Hematopoietic multipotent progenitor cell treated with erythropoietin and hydrocortisone succinate and interleukin-3 and kit ligand, for 15 days (in vitro differentiated cells): ENCODE measurements around the gene PLPP6.
A peak's percentile ranks its signal among the peaks of the same experiment; 100 is the strongest.

Source experiments
- DNase-seq: peaks from one replicate; pipeline ENCODE4 v3.0.0-alpha.2; 2015; ENCODE audit warnings: low spot score

PLPP6 gene

GRCh38 chr9:4700091-4700490, 38.0 kb downstream of the PLPP6 start:
- peak; percentile 54 for DNase-seq

GRCh38 chr9:4700932-4701331, 38.8 kb downstream of the PLPP6 start:
- DNase-seq: no peak

GRCh38 chr9:4701526-4701925, 39.4 kb downstream of the PLPP6 start:
- no peak for DNase-seq

DNA sequence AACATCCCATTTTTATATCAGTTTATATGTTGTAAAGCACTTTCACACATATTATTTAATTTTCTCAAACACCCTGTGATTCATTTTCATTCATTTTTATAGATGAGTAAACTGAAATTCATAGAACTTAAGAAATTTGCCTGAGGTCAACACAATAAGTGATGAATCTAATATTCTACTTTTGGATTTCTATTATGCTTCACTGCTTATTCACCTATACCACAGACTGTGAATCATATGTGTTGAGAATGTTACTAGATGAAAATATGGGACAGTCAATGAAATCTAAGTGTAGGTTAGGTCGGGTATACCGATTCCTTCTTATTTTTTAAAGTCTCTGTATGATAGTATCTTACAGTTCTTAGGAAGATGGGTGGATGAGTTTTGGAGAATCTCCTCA, 42.0 kb downstream of the PLPP6 start:
- no peak for DNase-seq

DNA sequence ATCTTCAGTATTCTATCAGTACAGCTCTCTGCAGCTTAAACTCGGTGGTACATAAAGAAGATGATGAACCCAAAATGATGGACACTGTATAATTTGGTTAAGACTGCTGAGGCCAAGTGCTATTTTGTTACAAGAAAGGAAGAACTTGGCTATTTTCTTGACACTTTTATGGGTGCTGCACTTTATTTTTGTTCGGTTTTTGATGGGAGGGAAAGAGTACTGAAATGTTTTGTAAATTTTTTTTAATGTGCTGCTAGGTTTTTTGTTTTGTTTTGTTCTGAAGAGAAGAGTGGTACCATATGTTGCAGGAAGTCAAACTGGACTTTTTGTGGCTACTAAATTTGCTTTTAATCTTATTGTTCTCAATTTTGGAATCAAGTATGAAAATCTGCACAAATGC, 43.9 kb downstream of the PLPP6 start:
- no peak for DNase-seq

- DNase-seq: no peak
Observed at GRCh38 chr9:4706971-4707622, 45.0 kb downstream of the PLPP6 start.

DNA sequence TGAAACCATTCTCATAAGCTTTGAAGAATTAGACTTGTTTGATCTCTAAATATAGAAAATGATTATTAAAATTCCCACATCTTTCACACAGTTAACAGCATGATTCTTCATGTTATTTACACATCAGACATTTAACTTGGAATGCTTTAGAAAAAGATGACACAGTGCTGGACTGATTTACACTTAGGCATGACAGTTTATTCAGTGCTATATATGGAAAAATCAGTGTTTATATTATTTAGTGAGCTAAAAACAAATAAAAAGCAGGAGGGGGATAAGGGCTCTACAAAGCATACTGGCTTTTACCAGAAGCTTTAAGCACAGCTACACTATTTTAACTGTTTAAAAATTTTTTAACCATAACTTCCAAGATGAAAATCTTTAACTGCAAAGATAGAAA, 47.3 kb downstream of the PLPP6 start:
- no peak for DNase-seq

DNA sequence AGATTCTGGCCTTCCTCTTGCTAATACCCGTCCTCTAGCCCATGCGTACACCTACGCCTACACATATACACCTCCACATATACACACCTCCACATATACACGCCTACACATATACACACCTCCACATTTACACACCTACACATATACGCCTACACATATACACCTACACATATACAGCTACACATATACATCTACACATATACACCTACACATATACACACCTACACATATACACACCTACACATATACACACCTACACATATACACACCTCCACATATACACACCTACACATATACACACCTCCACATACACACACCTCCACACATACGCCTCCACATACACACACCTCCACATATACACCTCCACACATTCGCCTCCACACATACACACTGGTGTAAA, 51.8 kb downstream of the PLPP6 start:
- no peak for DNase-seq

GRCh38 chr9:4714266-4715016, 52.3 kb downstream of the PLPP6 start:
- DNase-seq: no peak
